Lung (tissue), 12 donors: ENCODE results near the gene TRAP1. TPM values are rescaled to one million over a fixed set of nuclear protein-coding genes. Genes with fewer than 3 reads are reported as not detected.

ENCODE experiments used
- ATAC-seq: fragments of 200-7000 bp; cut with Tn5 transposase; one replicate; pipeline ENCODE4 v1.9.1; 2020; ENCODE audit warnings: moderate number of reproducible peaks; ENCODE audit not compliant: insufficient read depth, low FRiP score
- DNase-seq, 3 donors: peaks; one replicate each; pipeline ENCODE4 v3.0.0-alpha.2; 2013 to 2017
- H3K27ac ChIP-seq, 2 donors: one replicate each; pipeline ENCODE4 v1.5.1; 2013; ENCODE audit warnings: mild to moderate bottlenecking in 2 of 2, moderate library complexity in 2 of 2, control low read depth in 1 of 2, inconsistent platforms in 1 of 2, low read depth in 1 of 2, low read length in 1 of 2
- H3K27me3 ChIP-seq, 3 donors: one replicate each; pipeline ENCODE4 v1.5.1; 2013; ENCODE audit warnings: low read length in 2 of 3; ENCODE audit not compliant: control insufficient read depth in 3 of 3, insufficient read depth in 3 of 3
- H3K36me3 ChIP-seq, 4 donors: one replicate each; pipeline ENCODE4 v1.5.1; 2013; ENCODE audit warnings: low read length in 4 of 4, mild to moderate bottlenecking in 1 of 4, moderate library complexity in 1 of 4; ENCODE audit not compliant: control insufficient read depth in 4 of 4, insufficient read depth in 4 of 4
- H3K4me1 ChIP-seq, 5 donors: one replicate each; pipeline ENCODE4 v1.5.1; 2013; ENCODE audit warnings: low read length in 5 of 5, mild to moderate bottlenecking in 2 of 5, moderate library complexity in 1 of 5; ENCODE audit not compliant: control insufficient read depth in 5 of 5, insufficient read depth in 5 of 5
- H3K4me3 ChIP-seq: one replicate; pipeline ENCODE4 v1.5.1; 2013; ENCODE audit warnings: mild to moderate bottlenecking, control low read depth, moderate library complexity
- H3K9ac ChIP-seq, 2 donors: one replicate each; pipeline ENCODE4 v1.5.1; 2013; ENCODE audit warnings: low read length in 2 of 2, control low read depth in 1 of 2; ENCODE audit not compliant: insufficient read depth in 1 of 2
- H3K9me3 ChIP-seq, 4 donors: one replicate each; pipeline ENCODE4 v1.5.1; 2013; ENCODE audit warnings: low read length in 3 of 4, mild to moderate bottlenecking in 1 of 4, moderate library complexity in 1 of 4; ENCODE audit not compliant: control insufficient read depth in 4 of 4, insufficient read depth in 3 of 4
- CTCF ChIP-seq: IDR thresholded peaks from 2 replicates; pipeline ENCODE4 v1.5.1; 2012; ENCODE audit warnings: mild to moderate bottlenecking; ENCODE audit errors: control extremely low read depth, extremely low read depth
- WGBS, 2 donors: extraction: QIAGEN DNeasy Blood & Tissue Kit; methylation state at CpG; one replicate each; pipeline ENCODE4 v1.1.7; 2013; 5-methylcytosine and 5-hydroxymethylcytosine counted together
- polyA plus RNA-seq, 2 donors: library from polyadenylated mRNA; stranded (reverse); fragments of 200-250 nt; gene quantifications; one replicate each; pipeline ENCODE4 v1.2.1, GENCODE V29; 2013
- total RNA-seq, 2 donors: library from RNA; depleted of rRNA in 1 of 2; stranded (reverse); fragments of >200 nt in 1 of 2; gene quantifications; one replicate each; pipeline ENCODE4 v1.2.1, GENCODE V29; 2014 to 2021
- donor health status: control.
- donor health status: control.
- donor health status: Bipolar disorder and iron deficiency.
- donor health status: healthy.
- donor health status: DM: yes; HTN: yes; CAD: no.

TRAP1 gene
- total and polyA plus RNA-seq, 4 donors = 44.8 to 94.3 (median 58.8) TPM

DNA sequence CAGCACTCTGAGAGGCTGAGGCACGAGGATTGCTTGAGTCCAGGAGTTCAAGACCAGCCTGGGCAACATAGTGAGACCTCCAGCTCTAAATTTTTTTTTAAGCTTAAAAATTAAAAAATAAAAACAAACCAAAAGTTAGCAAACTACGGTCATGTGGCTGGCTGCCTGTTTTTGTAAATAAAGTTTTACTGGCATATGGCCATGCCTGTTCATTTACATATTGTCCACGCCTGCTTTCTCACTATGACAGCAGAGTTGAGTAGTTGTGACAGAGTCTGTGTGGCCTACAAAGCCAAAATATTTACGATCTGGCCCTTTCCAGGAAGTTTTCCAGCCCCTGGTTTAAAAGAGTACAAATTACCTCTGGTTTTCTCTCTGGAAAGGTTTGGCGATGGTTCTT is 109.3 kb downstream of the TRAP1 start:
- no peak for ATAC-seq
- H3K36me3 ChIP-seq = peaks cover 2 to 4% (median 3%) of the 10 kb centered on the region in 4 donors
- H3K27me3 ChIP-seq = no peaks in the 10 kb centered on the region
- WGBS, 2 donors = 89 to 92% methylated on average over 5 of the region's 5 CpGs
- H3K4me1 ChIP-seq = peaks cover 1 to 16% (median 6%) of the 10 kb centered on the region in 5 donors
- no peaks in the 10 kb centered on the region for H3K9me3 ChIP-seq
- DNase-seq = no peak
- H3K9ac ChIP-seq = no peak overlapping the region
- TF ChIP-seq CTCF = no peak
- H3K4me3 ChIP-seq = no peak overlapping the region
- H3K27ac ChIP-seq = no peak overlapping the region

Other genes starting within 250 kb of the TRAP1 start
- gene C16orf90, start 222.0 kb downstream of the TRAP1 start, total RNA-seq = not detected
- gene C16orf90, start 222.0 kb downstream of the TRAP1 start, polyA plus RNA-seq = not detected
- 10 to 100 TPM; 26.2 to 41.2 TPM for gene CLUAP1, start 216.5 kb downstream of the TRAP1 start, total RNA-seq
- gene CLUAP1, start 216.5 kb downstream of the TRAP1 start, polyA plus RNA-seq = 10 to 100 TPM in 1 of 2 donors, 1 to 10 TPM in 1; 8.8 to 15.7 TPM
- 1 to 10 TPM; 3.6 to 4.4 TPM for gene NLRC3, start 140.1 kb downstream of the TRAP1 start, total RNA-seq
- 1 to 10 TPM; 1.1 to 1.4 TPM for gene NLRC3, start 140.1 kb downstream of the TRAP1 start, polyA plus RNA-seq
- 1 to 10 TPM; 4.4 to 7.0 TPM for gene SLX4, start 105.9 kb downstream of the TRAP1 start, total RNA-seq
- gene SLX4, start 105.9 kb downstream of the TRAP1 start, polyA plus RNA-seq = 1 to 10 TPM; 2.4 to 2.9 TPM
- 10 to 100 TPM in 1 of 2 donors, 1 to 10 TPM in 1; 9.3 to 39.5 TPM for gene DNASE1, start 62.8 kb downstream of the TRAP1 start, total RNA-seq
- gene DNASE1, start 62.8 kb downstream of the TRAP1 start, polyA plus RNA-seq = 1 to 10 TPM; 5.5 to 7.4 TPM
- 100 to 1,000 TPM in 1 of 2 donors, 10 to 100 TPM in 1; 54.7 to 155 TPM for gene CREBBP, start 163.2 kb upstream of the TRAP1 start, total RNA-seq
- 10 to 100 TPM; 16.0 to 17.5 TPM for gene CREBBP, start 163.2 kb upstream of the TRAP1 start, polyA plus RNA-seq